ENCODE measurements around the gene PIGN.
A peak's percentile ranks its signal among the peaks of the same experiment; 100 is the strongest.

The PIGN gene

GRCh38 chr18:62024983-62025382 lies 161.9 kb downstream of the PIGN start:
- no peak for DNase-seq (ENCODE audit: low read depth)
- no peak for TF ChIP-seq CTCF (conservative IDR thresholded peaks at IDR 0.05; ENCODE audit: low read depth, low read length)
- H3K4me3 ChIP-seq (ENCODE audit: low read depth, low read length), result no peak overlapping the region

- TF ChIP-seq CTCF (conservative IDR thresholded peaks at IDR 0.05; ENCODE audit: low read depth, low read length), result no peak
These were observed 163.3 kb downstream of the PIGN start for GRCh38 chr18:62023536-62023935.

GRCh38 chr18:62018759-62019041 lies 168.2 kb downstream of the PIGN start:
- DNase-seq (ENCODE audit: low read depth), result no peak
- no peak for TF ChIP-seq CTCF (conservative IDR thresholded peaks at IDR 0.05; ENCODE audit: low read depth, low read length)
- no peak overlapping the region for H3K4me3 ChIP-seq (ENCODE audit: low read depth, low read length)

More at GRCh38 chr18:62023536-62023935, 163.3 kb downstream of the PIGN start:
- DNase-seq (ENCODE audit: low read depth), result no peak
- H3K4me3 ChIP-seq (ENCODE audit: low read depth, low read length), result no peak overlapping the region

GRCh38 chr18:62018034-62018758 lies 168.7 kb downstream of the PIGN start:
- H3K4me3 ChIP-seq (ENCODE audit: low read depth, low read length), result no peak overlapping the region
- TF ChIP-seq CTCF (conservative IDR thresholded peaks at IDR 0.05; ENCODE audit: low read depth, low read length), result no peak
- DNase-seq (ENCODE audit: low read depth), result peak; percentile 79

GRCh38 chr18:62017618-62018017 lies 169.2 kb downstream of the PIGN start:
- DNase-seq (ENCODE audit: low read depth), result no peak
- no peak overlapping the region for H3K4me3 ChIP-seq (ENCODE audit: low read depth, low read length)
- no peak for TF ChIP-seq CTCF (conservative IDR thresholded peaks at IDR 0.05; ENCODE audit: low read depth, low read length)

- TF ChIP-seq CTCF (conservative IDR thresholded peaks at IDR 0.05; ENCODE audit: low read depth, low read length), result no peak
- no peak overlapping the region for H3K4me3 ChIP-seq (ENCODE audit: low read depth, low read length)
- DNase-seq (ENCODE audit: low read depth), result no peak
These were observed 175.4 kb downstream of the PIGN start for GRCh38 chr18:62011416-62011815.

- TF ChIP-seq CTCF (conservative IDR thresholded peaks at IDR 0.05; ENCODE audit: low read depth, low read length), result no peak
These were observed 177.3 kb downstream of the PIGN start for GRCh38 chr18:62009521-62009920.

More at GRCh38 chr18:62009521-62009920, 177.3 kb downstream of the PIGN start:
- no peak for DNase-seq (ENCODE audit: low read depth)
- no peak overlapping the region for H3K4me3 ChIP-seq (ENCODE audit: low read depth, low read length)

Data from choroid plexus epithelial cell (primary cell).